K562 (cell line): ENCODE data around the gene LTBP4. TPM values are rescaled to one million over a fixed set of nuclear protein-coding genes. Genes with fewer than 3 reads are reported as not detected.

Experiments used
- ATAC-seq: fragments of 200-7000 bp; cut with Tn5 transposase; 3 replicates; pipeline ENCODE4 v1.9.1; 2020; ENCODE audit warnings: moderate library complexity
- BruUV-seq: library from RNA; stranded (reverse); fragments of 400-500 nt; replicated peaks from 2 replicates; lab custom pipeline; 2021; lab: Mats Ljungman, UMichigan
- CTCF ChIA-PET: fragments of 300-600 bp; formaldehyde crosslinking; extraction: SDS; loops from one replicate; lab custom pipeline; 2021; ENCODE audit warnings: low intra/inter-chr PET ratio; lab: Yijun Ruan, JAX
- POLR2A ChIA-PET: fragments of 300-600, 350-650 bp; sonication (Branson Sonifier 250); formaldehyde crosslinking; extraction: SDS; loops from one replicate; lab custom pipeline; 2021; ENCODE audit warnings: antibody characterized with exemption, inconsistent platforms; lab: Yijun Ruan, JAX
- DNase-seq, 4 experiments: peaks; one replicate each; pipeline versions ENCODE4 v3.0.0 to v3.0.0-alpha.2; 2011 to 2018; ENCODE audit warnings: low spot score in 3 of 4, mixed read lengths in 3 of 4; ENCODE audit errors: extremely low read depth in 1 of 4
- FAIRE-seq: peaks from 2 replicates; lab custom pipeline; 2011; peaks lifted over from hg19 to GRCh38; lab: Jason Lieb, UNC
- H2AFZ ChIP-seq: 2 replicates; pipeline ENCODE4 v1.6.0; 2011; ENCODE audit warnings: low read depth, low read length, control low read depth, inconsistent platforms
- H3K27ac ChIP-seq: fragments of 200-600 bp; 3 replicates; pipeline ENCODE4 v1.8.0; 2011; ENCODE audit warnings: low read depth, mild to moderate bottlenecking, control low read depth, inconsistent platforms, low read length, moderate library complexity, mixed read lengths; ENCODE audit errors: extremely low read depth
- H3K27me3 ChIP-seq, 2 experiments: fragments of 300-600 bp in 1 of 2; 2 replicates in 1 of 2; 3 replicates in 1 of 2; pipeline versions ENCODE4 v1.6.0 to v1.8.0; 2011; ENCODE audit warnings: inconsistent platforms in 2 of 2, low read length in 2 of 2, mild to moderate bottlenecking in 1 of 2, mixed read lengths in 1 of 2, moderate library complexity in 1 of 2; ENCODE audit not compliant: control insufficient read depth in 2 of 2, insufficient read depth in 2 of 2
- H3K36me3 ChIP-seq: fragments of 300-600 bp; 3 replicates; pipeline ENCODE4 v1.8.0; 2011; ENCODE audit warnings: mild to moderate bottlenecking, low read length, inconsistent platforms; ENCODE audit not compliant: control insufficient read depth, insufficient read depth
- H3K4me1 ChIP-seq, 2 experiments: fragments of 200-600 bp in 1 of 2; replicated peaks in 1 of 2; 2 replicates in 1 of 2; 3 replicates in 1 of 2; pipeline versions ENCODE4 v1.5.1 to v1.8.0; 2011; ENCODE audit warnings: inconsistent platforms in 2 of 2, low read length in 2 of 2, mild to moderate bottlenecking in 1 of 2, mixed read lengths in 1 of 2, moderate library complexity in 1 of 2; ENCODE audit not compliant: control insufficient read depth in 2 of 2, insufficient read depth in 2 of 2
- H3K4me2 ChIP-seq: 2 replicates; pipeline ENCODE4 v1.6.1; 2011; ENCODE audit warnings: low read length, control low read depth, inconsistent platforms, mixed read lengths; ENCODE audit not compliant: insufficient read depth
- H3K4me3 ChIP-seq: fragments of 200-600 bp; sonication (generic), shearing (Covaris generic); 2 replicates; pipeline ENCODE4 v1.5.1; 2016; ENCODE audit warnings: control low read depth, inconsistent platforms
- H3K79me2 ChIP-seq: fragments of 200-600 bp; 3 replicates; pipeline ENCODE4 v1.8.0; 2011; ENCODE audit warnings: low read length, inconsistent platforms; ENCODE audit not compliant: control insufficient read depth, insufficient read depth
- H3K9ac ChIP-seq, 2 experiments: 2 replicates each; pipeline versions ENCODE4 v1.6.0 to v1.6.1; 2011; ENCODE audit warnings: low read depth in 2 of 2, low read length in 2 of 2, control low read depth in 1 of 2, inconsistent platforms in 1 of 2, mild to moderate bottlenecking in 1 of 2, mixed read lengths in 1 of 2; ENCODE audit not compliant: insufficient read depth in 1 of 2
- H3K9me1 ChIP-seq: one replicate; pipeline ENCODE4 v1.6.0; 2011; ENCODE audit warnings: inconsistent platforms, mild to moderate bottlenecking, low read length, moderate library complexity; ENCODE audit not compliant: control insufficient read depth, insufficient read depth
- H3K9me3 ChIP-seq: replicated peaks from 2 replicates; pipeline ENCODE4 v1.5.1; 2011; ENCODE audit warnings: low read depth, low read length, inconsistent platforms; ENCODE audit not compliant: control insufficient read depth, insufficient read depth
- H4K20me1 ChIP-seq: replicated peaks from 2 replicates; pipeline ENCODE4 v1.6.1; 2011; ENCODE audit warnings: low read length, inconsistent platforms, mixed read lengths; ENCODE audit not compliant: control insufficient read depth, insufficient read depth
- BDP1 ChIP-seq: IDR thresholded peaks from 3 replicates; pipeline ENCODE4 v1.6.1; 2011; ENCODE audit not compliant: insufficient read length, insufficient read depth
- CBX3 ChIP-seq, 2 experiments: IDR thresholded peaks; 1 replicate in 1 of 2; 2 replicates in 1 of 2; pipeline ENCODE4 v1.6.1; 2012; ENCODE audit warnings: inconsistent platforms in 2 of 2, low read length in 2 of 2, borderline replicate concordance in 1 of 2, control low read depth in 1 of 2
- CREB1 ChIP-seq, 2 experiments: sonication (generic) in 1 of 2; formaldehyde crosslinking in 1 of 2; IDR thresholded peaks; 2 replicates each; pipeline versions ENCODE4 v1.6.1 to v1.8.0; 2012 to 2022; ENCODE audit warnings: inconsistent platforms in 1 of 2, mild to moderate bottlenecking in 1 of 2, missing genetic modification reagents in 1 of 2, moderate library complexity in 1 of 2
- DACH1 ChIP-seq: fragments of 450-650 bp; IDR thresholded peaks from 2 replicates; pipeline ENCODE4 v1.6.1; 2018; ENCODE audit not compliant: partially characterized antibody
- HDAC6 ChIP-seq: IDR thresholded peaks from 2 replicates; pipeline ENCODE4 v1.6.1; 2012; ENCODE audit warnings: low read depth, mild to moderate bottlenecking, control low read depth, inconsistent platforms, low read length, moderate library complexity
- KDM1A ChIP-seq, 2 experiments: fragments of 450-650 bp; IDR thresholded peaks; 2 replicates each; pipeline ENCODE4 v1.6.1; 2016; ENCODE audit warnings: mild to moderate bottlenecking in 2 of 2
- L3MBTL2 ChIP-seq: fragments of 450-650 bp; IDR thresholded peaks from 2 replicates; pipeline ENCODE4 v1.6.1; 2016; ENCODE audit warnings: mild to moderate bottlenecking, moderate library complexity
- MEIS2 ChIP-seq: fragments of 450-650 bp; IDR thresholded peaks from 2 replicates; pipeline ENCODE4 v1.6.1; 2014; ENCODE audit warnings: mild to moderate bottlenecking; ENCODE audit not compliant: partially characterized antibody
- RBM25 ChIP-seq: fragments of 200-400 bp; formaldehyde crosslinking; IDR thresholded peaks from 2 replicates; pipeline ENCODE4 v1.6.1; 2018; ENCODE audit warnings: low read length, low read depth, moderate library complexity; ENCODE audit not compliant: severe bottlenecking
- SETDB1 ChIP-seq: IDR thresholded peaks from one replicate; pipeline ENCODE4 v1.6.1; 2012; ENCODE audit warnings: low read length, control low read depth, inconsistent platforms
- ZBTB33 ChIP-seq: sonication (generic); formaldehyde crosslinking; IDR thresholded peaks from 2 replicates; pipeline ENCODE4 v1.8.1; 2023; ENCODE audit warnings: mild to moderate bottlenecking, missing genetic modification reagents
- ZNF639 ChIP-seq, 2 experiments: fragments of 200-800 bp in 1 of 2; sonication (Bioruptor generic) in 1 of 2; sonication (generic) in 1 of 2; formaldehyde crosslinking in 1 of 2; IDR thresholded peaks in 1 of 2; conservative IDR thresholded peaks in 1 of 2; 2 replicates each; pipeline versions ENCODE4 v1.5.0 to v1.6.1; 2016 to 2020; ENCODE audit warnings: missing compliant biosample characterization in 1 of 2, missing genetic modification characterization in 1 of 2, missing genetic modification reagents in 1 of 2
- ZNF76 ChIP-seq: fragments of 250-450 bp; sonication (Bioruptor Pico); IDR thresholded peaks from 2 replicates; pipeline ENCODE4 v1.4.0; 2020; ENCODE audit warnings: mild to moderate bottlenecking, moderate library complexity, borderline replicate concordance
- WGBS: fragments of 100-300 bp; shearing (Covaris generic); methylation state at CpG from one replicate; pipeline ENCODE4 v1.1.6; 2016; ENCODE audit warnings: low coverage, mixed read lengths; ENCODE audit not compliant: insufficient coverage; ENCODE audit errors: missing lambda C conversion rate; 5-methylcytosine and 5-hydroxymethylcytosine counted together
- in situ Hi-C: fragments of 300-500 bp; cut with MboI; formaldehyde crosslinking; loops from 4 replicates; pipeline ENCODE4 v1.15.0; 2018; ENCODE audit warnings: inconsistent platforms, mixed read lengths
- intact Hi-C: fragments of 100-400 bp; cut with micrococcal nuclease; formaldehyde crosslinking; loops from 2 replicates; pipeline ENCODE4 v1.14.2; 2022
- polyA plus RNA-seq, 8 experiments: library from polyadenylated mRNA; depleted of rRNA in 4 of 8; stranded (reverse) in 5 of 8; unstranded in 3 of 8; fragments of >200 nt; fragmentation: Nextera tagmentation in 2 of 8; fragmentation: Illumina TruSeq in 1 of 8; extraction: Ambion mirVana in 2 of 8; extraction: Trizol in 1 of 8; gene quantifications; 2 replicates each; pipeline versions ENCODE4 v1.2.1 to v1.2.3, GENCODE V29; 2011 to 2014; ENCODE audit warnings: inconsistent platforms in 1 of 8, missing spikeins in 1 of 8
- total RNA-seq, 7 experiments: library from RNA; depleted of rRNA in 6 of 7; stranded (reverse); fragments of >200 nt in 6 of 7; fragmentation: Illumina TruSeq in 2 of 7; extraction: Trizol in 2 of 7; gene quantifications; 2 replicates each; pipeline versions ENCODE4 v1.2.1 to v1.2.3, GENCODE V29; 2011 to 2021; ENCODE audit warnings: low replicate concordance in 1 of 7

Gene LTBP4
- total and polyA plus RNA-seq, 9 of the 15 experiments (the other 6 are each of a cell fraction or from before 2014, with no cell fraction given): 0.35 to 160 (median 31.6) TPM

- intact Hi-C loops: loop anchor here (1.0 to 5.0 kb wide), 2 partner anchors 30 to 297 kb away; no protein-coding TSS in a partner anchor
- FAIRE-seq: peak; percentile 26
- no peak for TF ChIP-seq ZNF76 (CRISPR knock-in tag)
- peak in 1 of 2 experiments; percentile 45; a peak in 1 of 3 replicates for TF ChIP-seq CBX3 (IDR thresholded peaks at IDR 0.05; ENCODE audit: borderline replicate concordance in 1 of 2, low read length in 2 of 2)
- no peak for TF ChIP-seq ZNF639 (CRISPR knock-in tag; conservative IDR thresholded peaks at IDR 0.05 in 1 of 2, IDR thresholded peaks at IDR 0.05 in 1 of 2)
- TF ChIP-seq KDM1A (IDR thresholded peaks at IDR 0.05): peak in 1 of 2 experiments; percentile 8; a peak in 1 of 4 replicates
- TF ChIP-seq HDAC6: no peak
- no peak for TF ChIP-seq CREB1 (IDR thresholded peaks at IDR 0.05)
- TF ChIP-seq CREB1 (CRISPR knock-in tag; IDR thresholded peaks at IDR 0.05): 0 out of 2 replicates have a peak, but pooled peaks have one; percentile 34
- no peak for TF ChIP-seq BDP1
- TF ChIP-seq DACH1: no peak
- no peak for TF ChIP-seq SETDB1
- TF ChIP-seq L3MBTL2: no peak
- peak; percentile 24; the same call in 1 of the 2 replicates for TF ChIP-seq ZBTB33 (CRISPR knock-in tag)
- TF ChIP-seq MEIS2: peak; percentile 55
- TF ChIP-seq RBM25: peak; percentile 75
Observed at GRCh38 chr19:40604647-40605215, 3.6 kb downstream of the LTBP4 start.

More at GRCh38 chr19:40604647-40605215, 3.6 kb downstream of the LTBP4 start:
- no peaks in the 10 kb centered on the region for H3K9me1 ChIP-seq
- peak overlapping the region; percentile 70; the same call in 2 of the 3 replicates for H3K27ac ChIP-seq
- peak overlapping the region; percentile 84 for H3K4me2 ChIP-seq
- no TSS peak for BruUV-seq
- ChIA-PET CTCF (interaction anchor here (2.7 kb wide), 1 partner anchor 30 kb away, joined by 35 read pairs; no protein-coding TSS in a partner anchor), POLR2A (interaction anchor here (0.5 to 2.3 kb wide), 11 partner anchors 9 to 299 kb away, joined by 3 to 15 read pairs (median 4); partner anchors contain the start of gene BLVRB)
- no peaks in the 10 kb centered on the region for H4K20me1 ChIP-seq
- DNase-seq (peak; percentile 21 to 57 (median 40)), ATAC-seq (no peak)
- H3K79me2 ChIP-seq: peaks cover 22% of the 10 kb centered on the region
- H3K9me3 ChIP-seq: no peaks in the 10 kb centered on the region
- peak overlapping the region; percentile 38; the same call in 1 of the 2 replicates for H3K4me3 ChIP-seq
- H3K27me3 ChIP-seq: no peaks in the 10 kb centered on the region
- peak overlapping the region; percentile 29; the same call in 1 of the 2 replicates for H2AFZ ChIP-seq
- peak overlapping the region; percentile 53 to 88; a peak in 3 of 4 replicates for H3K9ac ChIP-seq
- in situ Hi-C loops: no loop called here
- H3K4me1 ChIP-seq: peaks cover 59 to 92% of the 10 kb centered on the region in 2 experiments
- 41% methylated on average over 27 of the region's 29 CpGs for WGBS
- peaks cover 7% of the 10 kb centered on the region; the same call in 1 of the 3 replicates for H3K36me3 ChIP-seq
